SK-N-SH (cell line): ENCODE measurements around the gene SLC6A3. TPM values are rescaled to one million over a fixed set of nuclear protein-coding genes. Genes with fewer than 3 reads are reported as not detected.

Source experiments
- CTCF ChIA-PET: fragments of 300-600, 350-600 bp; formaldehyde crosslinking; extraction: SDS; loops from one replicate; lab custom pipeline; 2021; lab: Yijun Ruan, JAX
- POLR2A ChIA-PET: fragments of 350-600 bp; sonication (Branson Sonifier 250); formaldehyde crosslinking; extraction: SDS; loops from one replicate; lab custom pipeline; 2020; ENCODE audit warnings: antibody characterized with exemption, inconsistent platforms; lab: Yijun Ruan, JAX
- DNase-seq: peaks from one replicate; pipeline ENCODE4 v3.0.0; 2012
- H2AFZ ChIP-seq: fragments of 200-600 bp; sonication (generic); 2 replicates; pipeline ENCODE4 v1.8.1; 2016; ENCODE audit warnings: antibody characterized with exemption, mild to moderate bottlenecking, low read depth
- H3F3A ChIP-seq: fragments of 200-600 bp; sonication (generic); replicated peaks from 2 replicates; pipeline ENCODE3; 2016; ENCODE audit warnings: antibody characterized with exemption, mild to moderate bottlenecking; ENCODE audit not compliant: insufficient read depth
- H3K27ac ChIP-seq, 2 experiments: fragments of 200-500 bp in 1 of 2; fragments of 200-600 bp in 1 of 2; sonication (Bioruptor generic) in 1 of 2; sonication (generic), shearing (Covaris generic) in 1 of 2; 2 replicates each; pipeline versions ENCODE4 v1.5.1 to v1.6.1; 2014 to 2016; ENCODE audit warnings: low read depth in 2 of 2, inconsistent platforms in 1 of 2, low read length in 1 of 2, mild to moderate bottlenecking in 1 of 2, mixed read lengths in 1 of 2
- H3K27me3 ChIP-seq: fragments of 200-600 bp; sonication (generic), shearing (Covaris generic); 2 replicates; pipeline ENCODE4 v1.6.1; 2016; ENCODE audit warnings: mixed run types; ENCODE audit not compliant: insufficient read depth
- H3K36me3 ChIP-seq, 2 experiments: fragments of 200-500 bp in 1 of 2; fragments of 200-600 bp in 1 of 2; sonication (Bioruptor generic) in 1 of 2; sonication (generic) in 1 of 2; replicated peaks in 1 of 2; 2 replicates each; pipeline versions ENCODE3 to v1.5.1; 2014 to 2016; ENCODE audit warnings: low read length in 1 of 2, mild to moderate bottlenecking in 1 of 2; ENCODE audit not compliant: insufficient read depth in 2 of 2, control insufficient read depth in 1 of 2
- H3K4me1 ChIP-seq, 2 experiments: fragments of 200-500 bp in 1 of 2; fragments of 200-600 bp in 1 of 2; sonication (Bioruptor generic) in 1 of 2; sonication (generic), shearing (Covaris generic) in 1 of 2; 2 replicates each; pipeline versions ENCODE4 v1.5.1 to v1.6.1; 2014 to 2016; ENCODE audit warnings: low read depth in 1 of 2, low read length in 1 of 2, mixed run types in 1 of 2; ENCODE audit not compliant: insufficient read depth in 2 of 2, control insufficient read depth in 1 of 2
- H3K4me2 ChIP-seq: fragments of 200-600 bp; sonication (generic), shearing (Covaris generic); 2 replicates; pipeline ENCODE4 v1.6.1; 2017; ENCODE audit warnings: mixed run types
- H3K4me3 ChIP-seq, 2 experiments: fragments of 200-500 bp in 1 of 2; fragments of 200-600 bp in 1 of 2; sonication (Bioruptor generic) in 1 of 2; sonication (generic), shearing (Covaris generic) in 1 of 2; 2 replicates each; pipeline versions ENCODE4 v1.5.1 to v1.8.1; 2014 to 2016; ENCODE audit warnings: low read depth in 2 of 2, inconsistent platforms in 1 of 2, low read length in 1 of 2, mild to moderate bottlenecking in 1 of 2, mixed read lengths in 1 of 2, moderate library complexity in 1 of 2
- H3K79me2 ChIP-seq: fragments of 200-600 bp; sonication (generic); 2 replicates; pipeline ENCODE4 v1.8.1; 2017; ENCODE audit warnings: mild to moderate bottlenecking; ENCODE audit not compliant: insufficient read depth
- H3K9ac ChIP-seq: fragments of 200-600 bp; sonication (generic); 2 replicates; pipeline ENCODE4 v1.6.1; 2017; ENCODE audit warnings: mixed run types
- H3K9me2 ChIP-seq: fragments of 200-600 bp; sonication (generic); 2 replicates; pipeline ENCODE4 v1.6.1; 2017; ENCODE audit warnings: mixed run types
- H3K9me3 ChIP-seq: fragments of 200-600 bp; sonication (generic); 2 replicates; pipeline ENCODE4 v1.6.1; 2017; ENCODE audit warnings: mixed run types, mild to moderate bottlenecking, moderate library complexity
- H4K20me1 ChIP-seq: fragments of 200-600 bp; sonication (generic); 2 replicates; pipeline ENCODE4 v1.6.1; 2017; ENCODE audit warnings: mild to moderate bottlenecking, mixed run types; ENCODE audit not compliant: insufficient read depth
- EZH2phosphoT487 ChIP-seq: fragments of 200-600 bp; sonication (generic); IDR thresholded peaks from 2 replicates; pipeline ENCODE4 v1.6.1; 2017; ENCODE audit warnings: low read depth, mixed run types, mild to moderate bottlenecking, antibody characterized with exemption, moderate library complexity, borderline replicate concordance
- FOSL2 ChIP-seq: IDR thresholded peaks from 2 replicates; pipeline ENCODE4 v1.4.0; 2012; ENCODE audit warnings: low read depth, mild to moderate bottlenecking, moderate library complexity, borderline replicate concordance
- MEF2A ChIP-seq: IDR thresholded peaks from 2 replicates; pipeline ENCODE4 v1.4.0; 2012; ENCODE audit warnings: low read depth, borderline replicate concordance
- PBX3 ChIP-seq: IDR thresholded peaks from 2 replicates; pipeline ENCODE4; 2012
- REST ChIP-seq: IDR thresholded peaks from 2 replicates; pipeline ENCODE4 v1.6.1; 2012; ENCODE audit warnings: mild to moderate bottlenecking, low read depth, low read length, moderate library complexity
- SIN3A ChIP-seq: IDR thresholded peaks from 2 replicates; pipeline ENCODE4 v1.6.1; 2012; ENCODE audit warnings: low read depth, mild to moderate bottlenecking, low read length, moderate library complexity, borderline replicate concordance
- TAF1 ChIP-seq: IDR thresholded peaks from 2 replicates; pipeline ENCODE4 v1.6.1; 2012; ENCODE audit warnings: low read depth, mild to moderate bottlenecking, low read length, moderate library complexity, borderline replicate concordance
- TCF12 ChIP-seq: IDR thresholded peaks from 2 replicates; pipeline ENCODE4 v1.4.0; 2012
- USF1 ChIP-seq: IDR thresholded peaks from 2 replicates; pipeline ENCODE4 v1.4.0; 2012; ENCODE audit warnings: low read depth, borderline replicate concordance
- USF2 ChIP-seq: fragments of 150-350 bp; IDR thresholded peaks from 2 replicates; pipeline ENCODE4 v1.6.1; 2017; ENCODE audit warnings: antibody characterized with exemption, low read length, low read depth, borderline replicate concordance
- ZBTB33 ChIP-seq: IDR thresholded peaks from 2 replicates; pipeline ENCODE4 v1.4.0; 2012; ENCODE audit warnings: low read depth, borderline replicate concordance
- WGBS: methylation state at CpG from one replicate; pipeline ENCODE4 v1.1.6; 2017; ENCODE audit warnings: low lambda C conversion rate; 5-methylcytosine and 5-hydroxymethylcytosine counted together
- polyA plus RNA-seq, 3 experiments: library from polyadenylated mRNA; depleted of rRNA; stranded (reverse); fragments of >200 nt; gene quantifications; 2 replicates each; pipeline ENCODE4 v1.2.3, GENCODE V29; 2012

The SLC6A3 gene
- polyA plus RNA-seq, 1 of the 3 experiments (the other 2 are of a cell fraction), result not detected

GRCh38 chr5:1405121-1405520 lies 40.1 kb downstream of the SLC6A3 start:
- H4K20me1 ChIP-seq, result no peaks in the 10 kb centered on the region
- DNase-seq, result no peak
- no peak overlapping the region for H2AFZ ChIP-seq
- H3K27me3 ChIP-seq, result no peaks in the 10 kb centered on the region
- H3K9ac ChIP-seq, result no peak overlapping the region
- POLR2A ChIA-PET, result no interaction called here
- H3K79me2 ChIP-seq, result no peaks in the 10 kb centered on the region
- H3K9me3 ChIP-seq, result no peaks in the 10 kb centered on the region
- CTCF ChIA-PET, result interaction anchor here (0.7 kb wide), 1 partner anchor 16 kb away, joined by 3 read pairs; no protein-coding TSS in a partner anchor
- H3F3A ChIP-seq, result no peaks in the 10 kb centered on the region
- H3K36me3 ChIP-seq, result no peaks in the 10 kb centered on the region
- H3K4me1 ChIP-seq, result peaks cover 0 to 8% of the 10 kb centered on the region in 2 experiments; a peak in 1 of 4 replicates
- TF ChIP-seq SIN3A, result no peak
- no peak for TF ChIP-seq ZBTB33
- no peak for TF ChIP-seq REST
- TF ChIP-seq EZH2phosphoT487, result no peak
- no peak for TF ChIP-seq PBX3
- TF ChIP-seq TAF1, result no peak
- TF ChIP-seq TCF12, result no peak
- no peak for TF ChIP-seq FOSL2
- TF ChIP-seq USF2, result no peak
- TF ChIP-seq MEF2A, result no peak
- TF ChIP-seq USF1, result no peak
- TF ChIP-seq, all 33 proteins: peak for 0
- H3K9me2 ChIP-seq, result no peaks in the 10 kb centered on the region
- 71% methylated on average over 9 of the region's 19 CpGs for WGBS
- no peak overlapping the region for H3K4me2 ChIP-seq
- H3K27ac ChIP-seq, result no peak overlapping the region
- H3K4me3 ChIP-seq, result no peak overlapping the region
